Right hindlimb (tissue), 1 donor: ENCODE measurements around the gene GDPD1.
A peak's percentile ranks its signal among the peaks of the same experiment; 100 is the strongest.
"Not testable (repeated sequence)": the region's sequence is repeated elsewhere in the genome, so short reads cannot be mapped to it uniquely, and the experiment has no call there.

ENCODE experiments used
- DNase-seq: peaks from one replicate; pipeline ENCODE4 v3.0.0-alpha.2; 2018

GDPD1 gene

DNA sequence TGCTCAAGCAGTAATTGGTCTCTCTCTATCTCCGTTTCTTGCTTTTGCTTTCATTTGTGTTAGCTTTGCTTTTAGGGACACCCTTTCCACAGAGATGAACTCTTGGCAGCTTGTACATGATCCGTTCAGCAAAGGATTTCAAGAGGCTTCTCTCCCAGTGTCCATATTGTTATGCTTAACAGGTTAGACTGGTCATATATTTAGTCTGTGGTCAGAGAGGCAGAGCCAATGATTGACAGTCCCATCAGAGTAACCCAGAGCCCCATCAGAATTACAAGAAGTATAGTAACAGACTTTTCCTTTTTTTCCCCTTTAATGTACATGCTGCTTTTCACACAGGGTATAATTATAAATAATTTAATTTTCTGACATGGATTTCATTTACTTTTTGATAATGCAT lies 34.4 kb downstream of the GDPD1 start:
- DNase-seq: no peak

DNA sequence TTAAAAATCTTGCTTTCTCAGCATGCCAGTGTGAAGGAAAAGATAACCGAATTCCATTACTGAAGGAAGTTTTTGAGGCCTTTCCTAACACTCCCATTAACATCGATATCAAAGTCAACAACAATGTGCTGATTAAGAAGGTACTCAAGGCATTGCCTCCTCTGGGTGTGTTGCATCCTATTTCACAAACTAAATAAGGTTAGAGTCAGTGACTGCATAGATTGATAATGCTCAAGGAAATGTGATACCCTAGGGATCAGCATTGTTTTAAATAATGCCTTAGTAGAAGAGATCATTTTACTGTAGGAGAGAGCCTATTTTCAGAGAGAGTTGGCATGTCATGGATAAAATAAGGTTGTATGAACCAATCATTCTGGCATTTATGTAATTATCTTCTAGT lies 36.8 kb downstream of the GDPD1 start:
- no peak for DNase-seq

DNA sequence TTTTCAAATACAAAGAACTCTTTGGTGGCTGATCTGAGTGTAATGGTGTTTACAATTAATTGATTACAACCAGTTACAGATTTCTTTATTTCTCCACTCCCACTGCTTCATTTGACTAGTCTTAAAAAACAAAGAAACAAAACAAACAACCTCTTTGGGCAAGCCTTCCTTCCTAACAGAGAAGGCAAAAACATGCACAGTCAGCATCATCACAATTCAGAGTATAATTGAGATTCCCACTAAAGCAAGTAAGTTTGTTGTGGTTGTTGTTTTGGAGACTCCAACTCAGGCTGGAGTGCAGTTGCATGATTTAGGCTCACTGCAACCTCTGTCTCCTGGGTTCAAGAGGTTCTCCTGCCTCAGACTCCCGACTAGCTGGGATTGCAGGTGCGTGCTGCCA lies 40.4 kb downstream of the GDPD1 start:
- no peak for DNase-seq

DNA sequence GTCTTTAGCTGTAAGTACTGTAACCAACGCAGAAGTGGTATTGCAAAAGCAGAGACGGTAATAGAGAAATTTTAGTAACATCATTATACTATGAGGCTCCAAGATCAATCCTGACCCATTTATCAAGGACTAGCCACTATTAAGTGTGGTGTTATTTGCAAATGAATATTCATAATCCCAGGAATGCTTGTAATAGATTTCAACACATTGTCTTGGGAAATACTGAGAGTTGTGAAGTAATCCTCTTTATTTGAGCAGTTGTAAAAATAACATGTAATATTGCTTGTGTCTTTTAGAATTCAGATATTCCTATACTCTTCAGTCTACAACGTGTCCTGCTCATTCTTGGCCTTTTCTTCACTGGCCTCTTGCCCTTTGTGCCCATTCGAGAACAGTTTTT lies 46.4 kb downstream of the GDPD1 start:
- DNase-seq: no peak

DNA sequence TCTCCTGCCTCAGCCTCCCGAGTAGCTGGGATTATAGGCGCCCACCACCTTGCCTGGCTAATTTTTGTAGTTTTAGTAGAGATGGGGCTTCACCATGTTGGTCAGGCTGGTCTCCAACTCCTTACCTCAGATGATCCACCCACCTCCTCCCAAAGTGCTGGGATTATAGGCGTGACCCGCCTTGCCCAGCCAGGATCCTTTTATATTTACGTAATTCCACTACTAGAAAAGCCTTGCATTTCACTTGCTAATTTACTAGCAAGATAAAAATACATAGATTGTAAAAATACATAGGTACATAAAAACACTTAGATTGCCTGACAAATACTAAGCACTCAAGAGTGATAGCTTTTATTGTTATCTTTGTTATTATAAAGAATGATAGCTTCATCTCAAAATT lies 47.5 kb downstream of the GDPD1 start:
- DNase-seq: no peak

DNA sequence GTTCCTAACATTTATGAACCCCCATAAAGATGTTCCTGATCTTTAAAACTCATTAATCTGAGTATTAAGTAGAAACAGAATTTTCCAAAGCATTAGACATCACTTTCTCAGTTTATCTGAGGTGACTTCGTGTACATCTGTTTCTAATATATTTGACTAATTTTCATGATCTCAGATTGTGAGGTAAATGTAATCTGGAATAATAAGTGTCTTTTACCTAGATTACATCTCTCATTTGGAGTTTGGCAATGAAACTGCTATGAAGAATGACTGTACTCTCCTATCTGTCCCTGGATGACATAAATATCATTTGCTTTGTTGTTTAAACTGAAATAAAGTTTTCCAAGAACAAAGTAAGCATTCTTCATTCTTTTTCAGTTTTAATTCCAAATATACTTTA lies 55.3 kb downstream of the GDPD1 start:
- DNase-seq: no peak

DNA sequence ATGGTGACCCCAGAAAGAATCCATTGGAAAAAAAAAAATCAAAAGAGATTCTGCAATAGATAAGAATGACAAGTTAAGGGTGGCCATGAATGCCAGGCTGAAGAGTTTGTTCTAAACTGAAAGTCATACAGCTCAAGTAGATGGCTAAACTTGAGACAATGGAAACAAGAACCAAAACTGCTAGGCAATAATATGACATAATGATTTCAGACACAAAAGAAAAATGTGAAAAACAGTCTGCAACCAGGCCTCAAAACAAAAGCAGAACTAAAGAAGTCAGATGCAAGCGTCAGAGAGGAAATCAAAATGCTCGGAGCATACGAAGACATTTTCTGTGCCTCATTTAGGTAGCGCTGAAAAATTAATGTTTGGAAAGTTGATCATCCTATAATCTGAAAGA lies 56.7 kb downstream of the GDPD1 start:
- no peak for DNase-seq

DNA sequence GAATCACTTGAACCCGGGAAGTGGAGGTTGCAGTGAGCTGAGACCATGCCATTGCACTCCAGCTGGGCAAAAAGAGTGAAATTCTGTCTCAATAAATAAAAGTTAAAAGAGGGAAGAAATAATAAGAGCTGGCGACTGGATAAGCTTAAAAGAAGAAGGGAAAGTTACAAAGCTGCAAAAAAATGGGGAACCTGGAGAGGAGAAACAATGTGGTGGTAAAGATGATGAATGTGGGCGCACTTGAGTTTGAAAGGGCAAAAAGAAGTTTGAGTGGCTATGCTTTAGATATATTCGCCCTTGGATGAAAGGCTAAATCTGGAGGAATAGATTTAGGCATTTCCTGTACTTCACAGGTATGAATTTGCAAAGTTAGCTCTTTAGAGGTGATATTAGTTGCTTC lies 58.1 kb downstream of the GDPD1 start:
- DNase-seq: no peak

DNA sequence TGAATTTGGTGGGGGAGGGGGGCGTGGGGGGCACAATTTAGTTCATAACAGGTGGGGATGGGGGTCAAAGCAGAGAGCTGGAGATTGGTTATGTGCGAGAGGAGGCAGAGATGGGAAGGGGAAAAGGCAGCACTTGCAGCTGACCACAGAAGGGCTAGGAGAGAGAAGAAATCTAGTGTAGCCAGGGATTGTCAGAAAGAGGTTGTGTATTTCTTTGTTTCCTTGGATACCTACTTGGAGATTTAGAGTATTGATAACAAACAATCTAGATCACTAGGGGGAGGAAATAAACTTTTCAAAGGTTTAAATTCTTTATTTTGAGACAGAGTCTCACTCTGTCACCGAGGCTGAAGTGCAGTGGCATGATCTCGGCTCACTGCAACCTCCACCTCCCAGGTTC lies 64.0 kb downstream of the GDPD1 start:
- no peak for DNase-seq

DNA sequence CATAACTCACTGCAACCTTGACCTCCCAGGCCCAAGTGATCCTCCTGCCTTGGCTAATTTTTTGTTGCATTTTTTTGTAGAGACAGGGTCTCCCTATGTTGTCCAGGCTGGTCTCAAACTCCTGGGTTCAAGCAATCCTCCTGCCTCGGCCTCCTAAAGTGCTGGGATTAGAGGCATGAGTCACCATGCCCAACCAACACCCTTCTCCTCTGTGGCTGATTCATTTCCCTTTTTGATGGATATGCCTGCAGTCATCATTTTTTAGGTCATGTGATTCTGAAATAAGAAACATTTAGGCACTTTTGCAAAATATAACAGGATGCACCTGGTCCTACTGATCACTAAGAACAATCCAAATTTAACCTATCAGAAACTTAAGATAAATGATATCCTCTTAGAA lies 67.1 kb downstream of the GDPD1 start:
- DNase-seq: no peak

DNA sequence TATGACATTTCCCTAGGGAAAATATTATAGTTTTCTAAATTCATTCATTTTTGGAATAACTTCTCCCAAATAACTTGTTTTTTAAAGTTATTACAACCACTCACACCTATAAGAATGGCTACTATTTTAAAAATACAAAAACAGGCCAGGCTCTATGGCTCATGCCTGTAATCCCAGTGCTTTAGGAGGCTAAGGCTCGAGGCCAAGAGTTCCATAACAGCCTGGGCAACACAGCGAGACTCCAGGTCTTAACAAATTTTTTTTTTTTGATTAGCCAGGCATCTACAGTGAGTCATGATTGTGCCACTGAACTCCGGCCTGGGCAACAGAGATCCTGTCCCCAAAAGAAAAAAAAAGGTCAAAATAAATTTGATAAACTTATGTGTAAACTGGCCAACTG lies 67.6 kb downstream of the GDPD1 start:
- no peak for DNase-seq

DNA sequence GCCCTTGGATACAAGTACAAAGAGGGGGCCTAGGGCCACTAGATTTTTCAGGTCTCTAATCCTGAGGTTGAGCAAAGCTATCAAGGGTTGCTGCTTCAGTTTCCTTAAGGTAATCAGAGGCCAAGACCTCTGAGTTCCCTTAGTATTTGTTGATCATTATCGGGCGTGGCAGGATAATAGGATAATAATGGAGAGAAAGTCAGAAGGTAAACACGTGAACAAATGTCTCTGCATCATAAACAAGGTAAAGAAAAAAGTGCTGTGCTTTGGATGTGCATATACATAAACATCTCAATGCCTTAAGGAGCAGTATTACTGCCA lies 69.6 kb downstream of the GDPD1 start:
- DNase-seq: no peak

DNA sequence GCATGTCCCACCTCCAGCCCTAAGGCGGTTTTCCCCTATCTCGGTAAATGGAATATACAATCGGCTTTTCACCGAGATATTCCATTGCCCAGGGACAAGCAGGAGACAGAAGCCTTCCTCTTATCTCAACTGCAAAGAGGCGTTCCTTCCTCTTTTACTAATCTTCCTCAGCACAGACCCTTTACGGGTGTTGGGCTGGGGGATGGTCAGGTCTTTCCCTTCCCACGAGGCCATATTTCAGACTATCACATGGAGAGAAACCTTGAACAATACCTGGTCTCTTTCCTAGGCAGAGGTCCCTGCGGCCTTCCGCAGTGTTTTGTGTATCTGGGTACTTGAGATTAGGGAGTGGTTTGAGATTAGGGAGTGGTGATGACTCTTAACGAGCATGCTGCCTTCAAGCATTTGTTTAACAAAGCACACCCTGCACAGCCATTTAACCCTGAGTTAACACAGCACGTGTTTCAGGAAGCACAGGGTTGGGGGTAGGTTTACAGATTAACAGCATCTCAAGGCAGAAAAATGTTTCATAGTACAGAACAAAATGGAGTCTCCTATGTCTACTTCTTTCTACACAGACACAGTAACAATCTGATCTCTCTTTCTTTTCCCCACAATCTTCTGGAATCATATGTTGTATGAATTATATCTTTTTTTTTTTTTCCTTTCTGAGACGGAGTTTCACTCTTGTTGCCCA lies 70.1 kb downstream of the GDPD1 start:
- not testable (repeated sequence) for DNase-seq

DNA sequence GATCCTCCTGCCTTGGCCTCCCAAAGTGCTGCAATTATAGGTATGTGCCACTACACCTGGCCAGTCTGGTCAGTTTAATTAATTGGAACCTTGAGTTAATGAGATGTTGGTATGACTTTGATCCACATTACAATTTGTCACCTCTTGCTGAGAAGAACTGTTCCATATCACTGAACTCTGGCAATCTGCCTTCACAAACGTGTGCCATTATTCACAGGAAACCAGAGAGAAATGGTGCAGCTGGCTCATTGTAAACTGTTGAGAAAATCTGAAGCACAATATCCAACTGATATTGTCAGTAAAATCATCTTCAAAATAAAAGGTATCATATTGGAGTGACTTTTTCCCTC lies 71.8 kb downstream of the GDPD1 start:
- no peak for DNase-seq

DNA sequence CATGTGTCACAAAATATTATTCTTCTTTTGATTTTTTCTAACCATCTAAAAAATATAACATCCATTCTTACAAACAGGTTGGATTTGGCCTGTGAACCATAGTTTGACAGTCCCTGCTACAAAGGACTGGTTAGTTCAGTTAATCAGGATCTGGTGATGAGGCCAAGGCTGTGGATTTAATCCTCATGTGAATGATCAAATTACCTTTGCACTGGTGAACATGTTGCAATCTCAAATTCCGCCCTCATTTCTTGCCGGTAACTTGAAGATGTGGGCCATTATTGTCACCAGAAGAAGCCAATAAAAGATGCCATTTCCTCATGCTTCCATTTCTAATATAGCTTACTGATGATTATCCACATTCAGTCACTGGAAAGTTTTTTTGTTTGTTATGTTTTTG lies 75.9 kb downstream of the GDPD1 start:
- no peak for DNase-seq

DNA sequence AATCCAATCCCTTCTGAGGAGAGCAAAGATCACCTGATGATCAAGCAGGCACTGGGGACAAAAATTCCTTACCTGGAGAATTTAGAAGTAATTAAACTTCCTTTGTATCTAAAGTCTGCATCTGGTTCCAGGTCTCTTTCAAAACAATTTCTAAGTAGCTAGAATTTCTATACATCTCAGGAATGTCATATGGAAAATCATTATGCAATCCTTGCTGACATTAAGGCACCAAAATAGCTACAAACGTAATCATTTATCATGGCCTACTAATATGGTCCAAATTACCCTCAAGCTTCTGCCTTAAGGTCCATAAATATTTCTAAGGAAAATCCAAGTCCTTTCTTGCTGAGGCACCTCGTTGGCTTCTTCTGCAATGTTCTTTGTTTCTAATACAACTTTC lies 78.2 kb downstream of the GDPD1 start:
- no peak for DNase-seq

DNA sequence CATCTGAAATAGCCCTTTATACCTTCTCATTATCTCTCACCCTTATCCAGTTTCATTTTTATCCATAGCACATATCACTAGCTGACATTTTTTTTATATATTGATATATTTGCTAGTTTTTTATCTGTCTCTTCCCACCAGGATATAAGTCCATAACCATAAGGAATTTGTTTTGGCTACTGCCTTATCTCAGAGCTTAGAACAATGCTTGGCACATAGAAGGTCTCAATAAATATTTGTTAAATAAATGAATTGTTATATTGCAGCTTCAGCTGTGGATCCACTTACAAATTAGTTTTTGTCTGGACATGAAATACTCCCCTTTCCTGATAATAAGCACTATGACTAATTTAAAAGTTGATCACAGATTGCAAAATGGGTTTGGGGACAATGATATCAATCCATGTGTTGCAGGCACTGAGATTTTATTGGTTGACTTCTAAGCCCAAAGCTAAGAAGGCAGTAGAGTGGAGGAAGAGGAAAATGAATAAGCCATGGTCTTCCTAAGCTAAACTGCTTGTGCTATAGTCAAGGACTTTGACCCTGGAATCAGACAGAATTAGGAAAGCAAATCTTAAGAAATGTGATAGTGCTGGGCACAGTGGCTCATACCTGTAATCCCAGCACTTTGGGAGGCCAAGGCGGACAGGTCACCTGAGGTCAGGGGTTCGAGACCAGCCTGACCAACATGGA lies 79.2 kb downstream of the GDPD1 start:
- DNase-seq: no peak

DNA sequence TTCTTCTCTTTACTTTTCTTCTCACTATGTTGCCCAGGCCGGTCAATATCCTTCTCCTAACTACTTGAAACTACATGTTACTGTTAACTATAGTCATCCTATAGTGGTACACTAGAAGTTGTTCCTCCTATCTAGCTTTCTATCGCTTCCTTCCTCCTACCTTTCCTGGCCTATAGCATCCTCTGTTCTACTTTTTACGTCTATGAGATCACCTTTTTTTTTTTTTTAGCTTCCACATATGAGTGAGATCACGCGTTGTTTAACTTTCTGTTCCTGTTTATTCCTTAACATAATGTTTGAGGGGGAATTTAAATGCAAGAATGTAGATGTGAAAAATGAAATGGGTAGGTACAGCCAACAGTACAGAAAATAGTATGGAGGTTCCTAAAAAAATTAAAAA lies 80.6 kb downstream of the GDPD1 start:
- no peak for DNase-seq

DNA sequence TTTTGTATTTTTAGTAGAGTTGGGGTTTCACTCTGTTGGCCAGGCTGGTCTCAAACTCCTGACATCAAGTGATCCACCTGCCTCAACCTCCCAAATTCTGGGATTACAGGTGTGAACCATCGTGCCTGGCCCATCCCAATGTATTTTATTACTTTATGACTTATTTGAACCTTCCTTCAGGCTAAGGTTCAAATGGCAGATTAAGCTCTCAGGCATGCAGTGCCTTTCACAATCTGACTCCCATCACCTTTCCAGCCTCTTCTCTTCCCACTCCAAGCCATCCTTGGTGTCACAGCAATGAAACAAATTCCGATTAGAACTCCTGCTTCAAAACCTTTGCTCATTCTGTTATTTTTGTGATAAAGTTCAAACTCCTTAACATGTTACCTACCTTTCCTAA lies 84.5 kb downstream of the GDPD1 start:
- no peak for DNase-seq

DNA sequence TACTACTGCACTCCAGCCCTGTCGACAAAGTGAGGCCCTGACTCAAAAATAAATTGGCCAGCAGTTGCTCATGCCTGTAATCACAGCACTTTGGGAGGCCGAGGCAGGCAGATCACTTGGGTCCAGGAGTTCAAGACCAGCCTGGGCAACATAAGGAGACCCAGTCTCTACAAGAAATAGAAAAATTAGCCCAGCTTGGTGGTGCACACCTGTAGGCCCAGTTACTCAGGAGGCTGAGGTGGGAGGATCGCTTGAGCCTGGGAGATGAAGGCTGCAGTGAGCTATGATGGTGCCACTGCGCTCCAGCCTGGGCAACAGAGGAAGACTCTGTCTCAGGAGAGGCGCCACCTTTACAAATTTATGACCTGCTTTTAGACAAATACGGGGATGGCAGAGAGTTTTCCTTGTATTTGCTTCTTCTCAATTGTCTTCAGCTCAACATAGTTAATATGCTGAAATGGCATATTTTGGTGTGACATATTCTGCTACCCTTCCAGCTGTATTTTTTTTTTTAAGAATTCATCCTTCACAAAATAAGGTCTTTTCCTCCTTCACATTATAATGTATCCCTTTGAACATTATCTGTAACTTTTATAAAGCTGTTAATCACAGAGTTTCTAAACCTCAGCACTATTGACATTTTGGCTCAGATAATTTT lies 90.1 kb downstream of the GDPD1 start:
- no peak for DNase-seq

DNA sequence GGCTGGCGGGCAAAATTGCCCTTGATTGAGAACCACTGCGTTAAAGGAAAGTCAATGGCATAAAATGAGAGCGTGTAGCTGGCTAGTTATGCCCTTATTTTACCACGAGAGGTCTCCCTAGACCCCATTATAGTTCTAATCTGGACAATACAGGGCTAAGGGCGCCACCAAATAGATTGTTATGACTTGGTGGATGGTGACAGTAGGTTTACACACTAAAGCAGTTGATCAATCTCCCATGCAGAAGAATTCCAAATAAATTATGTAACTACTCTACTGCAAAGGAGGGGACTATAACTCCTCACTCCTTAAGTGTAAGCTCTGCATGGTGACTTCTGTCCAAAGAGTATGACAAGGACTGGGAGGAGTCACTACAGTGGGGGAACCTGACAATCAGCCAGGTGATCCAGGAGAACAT lies 90.7 kb downstream of the GDPD1 start:
- DNase-seq: peak; percentile 30

DNA sequence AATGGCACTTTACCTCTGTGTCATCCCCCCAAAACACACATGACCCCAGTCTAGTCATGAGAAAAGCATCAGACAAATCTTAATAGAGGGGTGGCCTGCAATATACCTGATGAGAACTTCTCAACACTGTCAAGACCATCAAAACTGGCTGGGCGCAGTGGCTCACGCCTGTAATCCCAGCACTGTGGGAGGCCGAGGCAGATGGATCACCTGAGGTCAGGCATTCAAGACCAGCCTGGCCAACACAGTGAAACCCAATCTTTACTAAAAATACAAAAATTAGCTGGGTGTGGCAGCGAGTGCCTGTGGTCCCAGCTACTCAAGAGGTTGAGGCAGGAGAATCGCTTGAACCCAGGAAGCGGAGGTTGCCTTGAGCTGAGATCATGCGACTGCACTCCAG lies 91.2 kb downstream of the GDPD1 start:
- DNase-seq: not testable (repeated sequence)

DNA sequence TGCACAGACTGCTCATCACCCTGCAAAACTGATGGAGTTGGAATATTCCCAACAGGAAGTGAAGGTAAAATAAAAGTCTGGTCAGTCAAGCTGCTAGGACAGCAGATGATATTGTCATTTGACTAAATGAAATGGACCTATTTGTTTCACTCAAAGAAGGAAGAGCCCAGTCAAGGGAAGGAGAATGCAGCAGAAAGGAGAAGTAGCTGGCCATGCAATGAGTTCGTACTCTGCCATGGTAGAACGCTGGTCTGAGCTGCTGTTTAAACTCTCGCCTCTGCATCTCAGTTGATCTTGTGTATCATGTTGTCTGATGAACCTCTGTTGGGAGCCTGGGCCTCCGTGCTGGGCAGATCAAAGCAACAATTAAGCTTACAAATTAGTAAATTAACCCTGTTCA lies 95.6 kb downstream of the GDPD1 start:
- no peak for DNase-seq
